NCI-H345 treated with DMSO at 0.1 percent for 48 hours (cell line): ENCODE data around the gene PGBD5.
"Not testable (repeated sequence)": the region's sequence is repeated elsewhere in the genome, so short reads cannot be mapped to it uniquely, and the experiment has no call there.

Experiments
- DNase-seq: peaks from one replicate; lab custom pipeline; 2025; ENCODE audit not compliant: unreplicated experiment; lab: John Stamatoyannopoulos, UW

Gene PGBD5, protein sequence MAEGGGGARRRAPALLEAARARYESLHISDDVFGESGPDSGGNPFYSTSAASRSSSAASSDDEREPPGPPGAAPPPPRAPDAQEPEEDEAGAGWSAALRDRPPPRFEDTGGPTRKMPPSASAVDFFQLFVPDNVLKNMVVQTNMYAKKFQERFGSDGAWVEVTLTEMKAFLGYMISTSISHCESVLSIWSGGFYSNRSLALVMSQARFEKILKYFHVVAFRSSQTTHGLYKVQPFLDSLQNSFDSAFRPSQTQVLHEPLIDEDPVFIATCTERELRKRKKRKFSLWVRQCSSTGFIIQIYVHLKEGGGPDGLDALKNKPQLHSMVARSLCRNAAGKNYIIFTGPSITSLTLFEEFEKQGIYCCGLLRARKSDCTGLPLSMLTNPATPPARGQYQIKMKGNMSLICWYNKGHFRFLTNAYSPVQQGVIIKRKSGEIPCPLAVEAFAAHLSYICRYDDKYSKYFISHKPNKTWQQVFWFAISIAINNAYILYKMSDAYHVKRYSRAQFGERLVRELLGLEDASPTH

DNA sequence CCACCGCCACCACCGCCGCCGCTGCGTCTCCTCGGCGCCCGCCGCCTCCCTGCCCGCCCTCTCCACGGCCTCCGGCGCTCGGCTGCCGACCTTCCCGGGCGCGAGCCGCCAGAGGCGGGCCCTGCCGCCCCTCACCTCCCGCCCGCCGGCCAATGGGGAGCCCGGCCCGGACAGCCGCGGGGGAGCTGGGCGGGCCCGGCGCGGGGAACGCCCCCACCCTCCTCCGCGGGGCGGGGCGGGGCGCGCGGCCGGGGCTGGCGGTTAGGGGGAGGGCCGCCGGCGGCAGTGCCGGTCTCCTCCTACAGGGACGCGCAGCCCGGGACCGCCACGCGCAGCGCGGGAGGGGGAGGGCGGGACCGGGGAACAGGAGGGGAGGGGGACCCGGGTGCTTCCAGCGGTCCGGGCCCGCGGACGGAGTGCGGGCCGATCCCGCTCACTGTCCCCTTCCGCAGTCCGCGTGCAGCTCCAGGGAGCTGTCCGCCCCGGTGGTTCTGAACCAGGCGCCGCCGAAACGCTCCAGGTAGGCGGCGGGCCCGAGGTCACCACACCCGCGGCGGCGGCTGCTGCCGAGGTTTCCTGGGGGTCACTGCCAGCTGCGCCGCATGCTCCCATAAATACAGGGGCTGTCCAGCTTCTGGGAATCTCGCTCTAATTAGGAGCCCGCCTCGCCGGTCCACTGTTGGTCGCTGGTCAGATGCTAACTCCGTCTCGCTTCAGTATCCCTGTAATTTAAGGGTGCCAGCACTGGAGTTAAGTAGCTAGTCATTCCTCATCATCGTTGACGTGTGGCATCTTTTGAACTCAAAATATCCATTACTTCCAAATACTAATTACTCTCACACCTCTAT lies at the start of gene PGBD5:
Gene PGBD5 (minus strand): TSS at position 87 of the 848 bp plus-strand sequence. CDS start 404 bp downstream, outside the sequence.
- peak; percentile 69 for DNase-seq

GRCh38 chr1:230474924-230475323 lies 48.8 kb upstream of the PGBD5 start:
- DNase-seq: not testable (repeated sequence)

DNA sequence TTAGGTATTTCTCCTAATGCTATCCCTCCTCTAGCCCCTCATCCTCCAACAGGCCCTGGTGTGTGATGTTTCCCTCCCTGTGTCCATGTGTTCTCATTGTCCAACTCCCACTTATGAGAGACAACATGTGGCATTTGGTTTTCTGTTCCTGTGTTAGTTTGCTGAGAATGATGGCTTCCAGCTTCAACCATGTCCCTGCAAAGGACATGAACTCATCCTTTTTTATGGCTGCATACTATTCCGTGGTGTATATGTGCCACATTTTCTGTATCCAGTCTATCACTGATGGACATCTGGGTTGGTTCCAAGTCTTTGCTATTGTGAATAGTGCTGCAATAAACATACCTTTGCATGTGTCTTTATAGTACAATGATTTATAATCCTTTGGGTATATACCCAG lies 44.6 kb upstream of the PGBD5 start:
- not testable (repeated sequence) for DNase-seq

DNA sequence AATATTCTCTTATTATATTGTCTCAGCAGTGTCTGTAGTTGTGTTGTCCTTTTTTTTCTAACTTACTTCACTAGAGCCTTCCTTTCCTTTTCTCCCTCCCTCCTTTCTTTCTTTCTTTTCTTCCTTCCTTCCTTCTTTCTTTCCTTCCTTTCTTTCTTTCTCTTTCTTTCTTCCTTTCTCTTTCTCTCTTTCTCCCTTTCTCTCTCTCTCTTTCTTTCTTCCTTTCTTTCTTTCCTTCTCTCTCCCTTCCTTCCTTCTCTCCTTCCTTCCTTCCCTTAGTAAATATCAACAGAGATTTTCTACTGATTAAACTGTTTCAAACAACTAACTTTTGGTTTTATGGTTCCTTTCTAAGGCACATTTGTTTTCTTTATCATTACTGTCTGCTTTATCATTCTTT lies 43.1 kb upstream of the PGBD5 start:
- DNase-seq: no peak

GRCh38 chr1:230465691-230466090 lies 39.6 kb upstream of the PGBD5 start:
- DNase-seq: no peak

- no peak for DNase-seq
Observed at GRCh38 chr1:230464671-230465070, 38.5 kb upstream of the PGBD5 start.

GRCh38 chr1:230463760-230464159 lies 37.6 kb upstream of the PGBD5 start:
- no peak for DNase-seq

DNA sequence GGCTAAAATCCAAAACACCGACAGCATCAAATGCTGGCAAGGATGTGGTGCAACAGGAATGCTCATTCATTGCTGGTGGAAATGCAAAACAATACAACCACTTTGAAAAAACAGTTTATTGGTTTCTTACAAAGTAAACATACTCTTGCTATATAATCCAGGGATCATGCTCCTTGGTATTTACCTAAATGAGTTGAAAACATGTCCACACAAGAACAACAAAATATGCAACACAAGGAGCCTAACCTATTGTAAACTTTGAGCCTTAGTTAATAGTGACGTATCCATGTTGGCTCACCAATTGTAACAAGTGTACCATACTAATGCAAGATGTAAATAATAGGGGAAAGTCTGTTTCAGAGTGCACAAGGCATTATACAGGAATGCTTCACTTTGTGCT lies 37.2 kb upstream of the PGBD5 start:
- DNase-seq: no peak

DNA sequence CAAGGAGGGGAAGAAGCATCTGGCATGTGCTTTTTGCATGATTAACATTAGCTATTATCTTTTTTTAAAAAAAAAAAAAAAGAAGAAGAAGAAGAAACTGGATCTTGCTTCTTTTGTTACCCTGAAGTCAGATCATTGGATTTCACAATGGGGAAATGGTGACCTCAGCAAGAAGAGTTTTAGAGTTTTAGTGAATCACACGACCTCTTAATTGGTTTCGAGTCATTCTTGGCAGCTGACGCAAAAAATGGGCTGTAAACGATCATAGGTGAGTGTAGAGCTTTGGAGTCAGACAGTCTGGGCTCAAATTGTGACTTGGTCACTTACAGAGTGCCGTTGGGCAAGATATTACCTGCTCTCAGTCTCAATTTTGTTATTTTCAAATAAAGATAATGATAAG lies 33.3 kb upstream of the PGBD5 start:
- DNase-seq: no peak

DNA sequence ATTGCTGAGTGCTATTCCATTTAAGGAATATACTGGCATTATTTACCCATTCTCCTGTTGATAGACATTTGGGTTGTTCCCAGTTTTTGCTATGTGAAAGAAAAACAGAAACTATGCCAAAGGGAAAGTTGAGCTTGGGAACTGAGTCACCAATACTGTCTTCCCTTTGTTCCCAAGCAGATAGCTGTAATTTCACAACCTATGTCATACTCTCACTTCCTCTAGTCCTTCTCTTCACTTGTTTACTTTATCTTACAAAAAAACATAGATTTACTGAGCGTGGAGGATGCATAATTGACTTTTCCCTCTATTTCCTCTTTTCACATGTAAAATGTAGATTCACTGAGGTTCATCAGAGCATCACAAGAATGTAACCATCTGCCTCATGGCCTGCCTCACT lies 32.4 kb upstream of the PGBD5 start:
- no peak for DNase-seq

DNA sequence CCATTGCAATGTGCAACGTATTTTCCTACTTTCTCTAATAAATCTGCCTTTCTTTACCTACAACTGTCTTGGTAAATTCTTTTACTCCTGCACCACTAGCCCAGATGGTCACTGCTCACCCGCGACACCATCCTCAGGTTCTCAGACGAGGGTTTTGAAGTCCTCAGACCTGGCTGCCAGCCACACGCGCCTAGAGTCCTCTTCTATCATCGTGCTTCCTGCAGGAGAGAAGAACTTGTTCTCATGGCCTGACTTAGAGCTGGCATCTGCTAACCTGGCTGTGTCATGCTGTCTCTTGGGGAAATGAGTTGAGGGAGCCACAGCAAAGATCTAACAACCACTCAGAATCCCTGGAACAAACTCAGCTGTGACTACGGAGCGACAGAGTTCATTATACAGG lies 30.3 kb upstream of the PGBD5 start:
- no peak for DNase-seq

- DNase-seq: no peak
Observed at GRCh38 chr1:230455291-230455690, 29.2 kb upstream of the PGBD5 start.

- no peak for DNase-seq
Observed at GRCh38 chr1:230453377-230453776, 27.2 kb upstream of the PGBD5 start.

DNA sequence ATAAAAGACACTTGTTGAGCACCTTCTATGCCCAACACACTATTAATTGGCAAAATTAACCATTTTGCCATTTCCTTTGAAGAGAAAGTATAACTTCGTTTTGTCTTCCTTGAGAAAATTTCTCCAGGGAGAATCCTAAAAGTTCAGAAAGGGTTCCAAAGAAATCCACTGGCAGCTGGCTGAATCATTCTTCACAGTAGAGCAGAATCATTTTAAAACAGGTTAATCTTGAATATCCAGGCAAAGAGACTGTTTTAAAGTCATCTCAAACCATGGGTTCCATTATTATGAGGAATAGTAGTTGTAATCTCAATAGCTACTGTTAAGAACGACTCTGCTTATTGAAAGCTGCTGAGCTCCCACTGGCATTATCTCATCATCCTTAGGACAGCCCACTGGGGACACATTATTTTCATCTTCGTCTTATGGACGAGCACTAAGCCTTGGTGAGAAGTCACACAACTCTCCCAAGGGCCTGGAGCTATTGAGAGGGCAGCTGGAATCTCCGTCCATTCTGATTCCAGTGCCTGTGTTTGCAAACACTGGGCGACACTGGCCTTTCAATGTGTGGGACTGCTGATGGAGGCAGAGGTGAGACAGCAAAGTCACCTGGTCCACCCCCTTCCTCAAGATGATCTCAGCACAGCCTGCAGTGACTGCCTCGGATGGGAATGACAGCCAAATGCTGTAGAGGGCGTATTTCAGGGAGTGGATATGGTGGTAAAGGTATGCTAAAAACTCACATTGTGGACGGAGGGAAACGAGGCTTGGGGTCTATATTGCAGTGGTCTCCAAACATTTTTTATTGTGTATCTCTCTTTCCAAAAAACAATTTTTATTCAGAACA lies 15.3 kb upstream of the PGBD5 start:
- no peak for DNase-seq

DNA sequence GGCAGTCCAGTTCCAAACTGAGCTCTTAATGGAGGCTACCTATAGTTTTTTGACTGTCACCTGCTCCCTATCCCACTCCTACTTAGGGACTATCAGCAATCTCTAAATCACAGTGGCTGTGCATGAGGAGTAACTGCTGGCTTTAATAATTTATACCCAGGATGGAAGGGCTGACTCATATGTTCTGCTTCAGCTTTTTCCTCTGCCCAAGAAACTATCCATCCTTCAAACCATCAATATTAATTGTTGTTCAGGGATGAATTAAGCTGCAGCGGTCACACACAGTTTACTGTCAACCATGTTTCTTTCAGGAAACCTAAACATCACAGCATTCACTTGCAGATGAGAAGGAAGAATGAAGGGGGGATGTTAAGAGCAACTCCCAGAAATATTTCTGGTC lies 9.0 kb upstream of the PGBD5 start:
- DNase-seq: no peak

- DNase-seq: no peak
Observed at GRCh38 chr1:230431527-230431926, 5.4 kb upstream of the PGBD5 start.

DNA sequence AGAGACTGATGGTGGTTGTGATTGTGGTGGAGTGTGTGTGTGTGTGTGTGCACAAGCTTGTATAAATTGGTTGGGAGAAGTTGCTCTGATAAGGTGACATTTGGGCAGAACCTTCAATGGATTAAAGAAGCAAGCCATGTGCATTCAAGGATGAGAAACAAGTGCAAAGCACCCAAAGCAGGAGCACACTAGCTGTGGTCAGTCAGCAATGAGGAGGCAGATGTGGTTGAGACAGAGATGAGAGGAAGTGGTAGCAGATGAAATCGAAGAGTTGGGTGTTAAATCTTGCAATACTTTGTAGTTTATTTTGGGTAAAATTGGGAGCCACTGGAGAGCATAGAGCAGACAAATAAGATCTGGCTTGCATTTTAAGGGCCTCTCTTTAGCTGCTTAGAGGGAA lies 4.4 kb upstream of the PGBD5 start:
- DNase-seq: no peak

GRCh38 chr1:230429067-230429735 lies 3.1 kb upstream of the PGBD5 start:
- no peak for DNase-seq

- no peak for DNase-seq
Observed at GRCh38 chr1:230427981-230428380, 1.8 kb upstream of the PGBD5 start.

GRCh38 chr1:230427094-230427876 lies 1.2 kb upstream of the PGBD5 start:
- DNase-seq: no peak
